Left forelimb (tissue), 1 donor: Measurements from ENCODE around the gene RGS19.
A peak's percentile ranks its signal among the peaks of the same experiment; 100 is the strongest.

Experiments
- DNase-seq: peaks from one replicate; pipeline ENCODE4 v3.0.0-alpha.2; 2018; ENCODE audit warnings: low spot score

The RGS19 gene

DNA sequence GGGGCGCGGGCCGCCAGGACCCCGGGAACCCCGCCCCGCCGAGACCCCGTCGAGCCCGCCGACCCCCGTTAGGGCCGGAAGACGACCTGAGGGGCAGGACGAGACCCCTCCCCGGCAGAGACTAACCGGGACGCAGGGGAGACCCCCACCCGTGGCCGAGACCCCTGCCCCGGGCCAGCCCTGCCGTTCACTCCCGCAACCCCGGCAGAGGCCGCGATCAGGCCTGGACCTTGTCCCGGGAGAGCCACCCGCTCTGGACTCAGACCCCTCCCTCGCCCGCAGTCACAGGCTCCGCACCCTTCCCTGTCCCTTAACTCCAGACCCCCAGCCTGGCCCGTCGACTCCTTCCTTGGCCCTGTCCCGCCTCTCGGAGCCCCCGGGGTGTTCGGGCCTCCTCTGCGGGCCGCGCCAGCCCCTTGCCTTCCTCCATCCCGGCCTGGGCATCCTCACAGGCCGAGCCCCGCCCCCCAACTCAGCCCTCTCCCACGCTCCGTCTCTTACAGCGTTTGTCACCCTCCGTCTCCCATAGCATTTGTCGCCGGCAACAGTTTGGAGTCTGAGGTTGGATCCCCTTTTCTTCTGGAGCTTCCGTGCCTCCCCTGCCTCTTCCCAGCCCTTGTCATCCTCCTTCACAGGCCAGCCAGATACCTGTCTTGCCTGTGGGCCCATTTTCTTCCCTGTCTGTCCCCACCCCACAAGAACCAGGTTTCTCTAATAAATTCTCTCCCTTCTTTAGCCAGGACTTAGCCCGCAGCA is 15.8 kb downstream of the RGS19 start:
- no peak for DNase-seq

DNA sequence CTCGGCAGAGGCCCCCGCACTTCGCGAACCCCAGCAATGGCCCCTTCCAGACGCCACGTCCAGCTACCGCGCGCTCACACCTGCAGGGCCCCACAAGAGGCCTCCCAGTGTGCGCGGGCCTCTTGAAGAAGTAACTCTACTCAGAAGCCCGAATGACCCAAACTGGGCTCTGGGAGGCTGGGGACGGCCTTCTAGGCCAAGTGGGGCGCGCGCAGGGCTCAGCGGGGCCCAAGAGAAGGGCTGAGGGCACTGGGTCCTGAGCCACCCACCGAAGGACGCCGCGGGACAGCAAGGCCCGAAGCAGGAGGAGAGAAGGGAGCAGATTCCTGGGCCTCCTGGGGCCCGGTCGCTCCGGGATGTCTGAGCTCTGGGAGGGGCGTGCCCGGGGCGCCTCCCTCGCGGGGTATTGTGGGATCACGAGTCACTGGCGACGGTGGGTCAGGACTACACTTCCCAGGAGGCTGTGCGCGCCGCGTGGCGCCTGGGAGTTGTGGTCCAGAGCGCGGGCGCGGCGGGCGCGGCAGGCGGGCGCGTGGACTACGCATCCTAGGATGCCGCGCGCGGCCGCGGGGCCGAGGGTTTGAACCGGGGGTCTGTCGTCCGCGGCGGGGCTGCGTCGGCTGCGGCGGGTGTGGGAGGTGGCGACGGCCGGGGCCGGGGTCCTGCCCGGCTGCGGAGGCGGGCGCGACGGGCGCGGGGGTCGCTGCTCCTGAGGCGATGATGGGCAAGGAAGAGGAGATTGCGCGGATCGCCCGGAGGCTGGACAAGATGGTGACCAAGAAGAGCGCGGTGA is 16.5 kb downstream of the RGS19 start, which contains the start of gene TCEA2:
TCEA2 (plus strand) TSS at position 603 of the 793 bp plus-strand sequence; CDS start at position 718, 115 bp downstream.
- DNase-seq, result peak; percentile 98

GRCh38 chr20:64062276-64062595 is 17.1 kb downstream of the RGS19 start:
- DNase-seq, result no peak

GRCh38 chr20:64058536-64058935 is 20.8 kb downstream of the RGS19 start:
- no peak for DNase-seq

- peak; percentile 84 for DNase-seq
These were observed 21.5 kb downstream of the RGS19 start for GRCh38 chr20:64057628-64058498.

GRCh38 chr20:64056889-64057627 is 22.3 kb downstream of the RGS19 start:
- no peak for DNase-seq

GRCh38 chr20:64056639-64056888 is 22.8 kb downstream of the RGS19 start:
- DNase-seq, result no peak

DNA sequence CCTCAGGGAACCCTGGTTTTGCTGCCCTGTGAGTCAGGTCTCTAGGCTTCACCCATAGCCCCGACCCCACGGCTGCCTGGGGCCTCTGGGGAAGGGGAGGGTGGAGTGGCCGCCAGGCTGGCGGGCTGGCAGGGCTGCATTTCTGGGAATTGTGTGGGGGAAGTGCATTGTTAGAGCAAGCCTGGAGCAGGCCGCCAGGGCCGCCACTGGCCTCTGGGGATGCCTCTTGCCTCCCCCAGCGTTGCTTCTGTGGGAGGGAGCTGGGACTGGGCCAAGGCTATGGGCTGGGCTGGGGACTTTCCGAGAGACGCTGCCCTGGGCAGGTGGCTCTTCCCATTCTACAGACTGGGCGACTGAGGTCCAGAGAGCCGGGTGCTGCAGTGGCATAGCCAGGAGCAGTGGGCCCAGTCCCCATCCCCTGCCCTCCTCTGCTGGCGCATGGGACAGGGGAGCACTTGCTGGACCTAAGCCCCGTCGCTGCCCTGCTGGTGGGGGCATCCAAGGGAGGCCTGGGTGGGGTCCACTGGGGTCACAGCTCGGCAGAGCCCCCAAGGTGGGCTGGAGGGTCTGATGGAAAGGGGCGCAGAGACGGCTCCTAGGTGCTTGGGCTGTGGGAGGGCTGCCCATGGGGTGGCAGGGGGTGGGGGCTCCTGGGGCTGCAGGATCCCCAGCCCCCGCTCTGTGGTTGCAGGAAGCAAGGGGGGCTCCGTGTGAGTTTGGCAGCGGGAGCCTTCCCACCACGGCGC is 23.3 kb downstream of the RGS19 start:
- no peak for DNase-seq

DNA sequence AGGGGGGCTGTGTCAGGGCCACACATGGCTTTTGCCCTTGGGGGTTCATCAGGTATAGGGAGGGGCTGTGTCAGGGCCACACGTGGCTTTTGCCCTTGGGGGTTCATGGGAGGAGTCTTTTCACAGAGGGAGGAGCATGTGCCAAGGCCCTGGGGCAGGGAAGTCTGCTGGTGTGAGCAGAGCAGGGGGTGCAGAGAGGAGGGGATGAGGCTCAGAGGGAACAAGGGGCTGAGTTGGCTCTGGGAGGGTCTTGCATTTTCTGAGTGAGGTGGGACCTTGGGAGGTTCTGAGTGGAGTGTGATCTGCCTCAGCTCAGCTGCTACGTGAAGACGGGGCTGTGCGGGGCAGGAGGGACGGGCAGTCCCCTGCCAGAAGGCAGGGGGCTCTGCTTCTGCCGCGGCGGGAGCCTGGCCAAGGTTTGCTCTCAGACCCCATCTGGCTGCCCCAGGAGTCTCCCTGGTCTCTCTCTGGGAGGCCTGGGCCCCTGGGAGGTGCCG is 23.9 kb downstream of the RGS19 start:
- DNase-seq, result no peak

DNA sequence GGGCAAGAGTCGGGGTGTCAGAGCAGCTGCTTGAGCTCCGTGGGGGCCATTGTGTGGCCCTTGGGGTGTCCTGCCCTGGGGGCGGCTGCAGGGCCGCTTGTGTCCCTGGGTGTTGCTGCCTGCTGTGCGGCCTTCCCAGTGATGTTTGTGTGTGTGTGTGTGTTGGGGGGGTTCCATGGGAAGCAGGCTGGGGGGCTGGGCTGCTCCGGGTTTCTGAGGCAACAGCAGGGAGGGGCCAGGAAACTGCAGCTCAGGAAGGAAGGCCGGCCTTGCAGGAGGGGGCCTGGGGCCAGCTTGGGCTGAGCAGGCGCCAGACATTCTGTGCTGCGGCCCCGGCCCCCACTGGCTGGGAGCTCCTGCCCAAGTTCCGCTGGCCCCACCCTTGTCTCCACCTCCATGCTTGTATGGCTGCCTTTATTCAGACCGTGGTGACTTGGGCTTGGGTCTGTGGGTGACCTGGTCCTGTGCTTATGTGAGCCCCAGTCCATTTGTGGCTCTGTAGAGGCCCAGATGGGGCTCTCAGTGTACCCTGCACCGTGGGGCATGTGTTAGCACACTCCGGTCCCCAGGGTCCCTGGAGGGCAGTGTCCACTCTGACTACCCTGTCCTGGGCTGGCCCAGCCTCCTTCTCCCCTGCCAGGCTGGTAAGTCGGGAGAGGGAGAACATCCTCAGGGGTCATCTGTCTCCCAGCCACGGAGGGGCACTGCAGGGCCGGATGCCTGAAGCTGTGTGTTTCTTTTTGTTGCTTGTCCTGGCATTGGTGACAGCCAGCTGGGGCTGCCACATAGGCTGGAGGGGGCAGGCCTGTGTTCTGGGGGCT is 25.3 kb downstream of the RGS19 start:
- peak; percentile 78 for DNase-seq

DNA sequence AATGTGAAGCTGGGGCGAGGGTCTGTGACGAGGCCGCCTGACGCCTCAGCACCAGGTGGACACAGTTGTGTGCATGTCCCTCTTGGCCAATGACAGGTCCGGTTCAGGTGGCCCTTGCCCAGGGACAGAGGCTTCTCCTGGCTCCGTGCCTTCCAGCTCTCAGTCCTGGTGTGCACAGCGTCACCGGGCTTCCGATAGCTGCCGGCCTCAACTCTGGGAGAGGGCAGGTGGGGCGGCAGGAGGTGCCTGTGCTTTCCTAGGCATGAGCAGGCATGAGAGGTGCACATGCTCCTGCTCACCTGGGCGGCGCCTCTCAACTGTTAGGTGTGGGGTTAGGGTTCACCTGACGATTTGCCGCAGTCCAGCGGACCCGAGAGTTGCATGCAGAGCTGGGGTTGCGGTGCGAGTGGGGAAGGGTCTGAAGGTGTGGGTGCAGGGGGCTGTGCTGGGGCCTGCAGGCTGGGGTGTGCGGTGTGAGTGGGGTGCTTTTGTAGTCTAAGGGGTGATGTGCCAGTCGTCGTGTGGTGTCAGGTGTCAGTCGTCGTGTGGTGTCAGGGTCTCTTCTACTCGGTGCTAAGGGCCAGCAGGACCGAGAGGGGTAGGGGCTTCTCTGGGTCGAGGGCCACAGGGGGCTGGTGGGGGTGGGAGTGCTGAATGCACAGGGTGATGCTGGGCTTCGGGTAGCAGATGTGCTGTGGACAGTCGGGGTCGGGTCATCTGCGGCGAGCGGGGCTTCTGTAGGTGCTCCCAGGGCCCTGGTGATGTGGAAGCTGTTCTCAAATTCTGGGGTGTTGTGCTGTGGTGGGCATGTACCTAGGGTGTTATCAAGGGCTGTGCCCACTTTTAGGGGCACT is 26.1 kb downstream of the RGS19 start:
- DNase-seq, result no peak

- DNase-seq, result no peak
These were observed 27.0 kb downstream of the RGS19 start for GRCh38 chr20:64052326-64052722.

DNA sequence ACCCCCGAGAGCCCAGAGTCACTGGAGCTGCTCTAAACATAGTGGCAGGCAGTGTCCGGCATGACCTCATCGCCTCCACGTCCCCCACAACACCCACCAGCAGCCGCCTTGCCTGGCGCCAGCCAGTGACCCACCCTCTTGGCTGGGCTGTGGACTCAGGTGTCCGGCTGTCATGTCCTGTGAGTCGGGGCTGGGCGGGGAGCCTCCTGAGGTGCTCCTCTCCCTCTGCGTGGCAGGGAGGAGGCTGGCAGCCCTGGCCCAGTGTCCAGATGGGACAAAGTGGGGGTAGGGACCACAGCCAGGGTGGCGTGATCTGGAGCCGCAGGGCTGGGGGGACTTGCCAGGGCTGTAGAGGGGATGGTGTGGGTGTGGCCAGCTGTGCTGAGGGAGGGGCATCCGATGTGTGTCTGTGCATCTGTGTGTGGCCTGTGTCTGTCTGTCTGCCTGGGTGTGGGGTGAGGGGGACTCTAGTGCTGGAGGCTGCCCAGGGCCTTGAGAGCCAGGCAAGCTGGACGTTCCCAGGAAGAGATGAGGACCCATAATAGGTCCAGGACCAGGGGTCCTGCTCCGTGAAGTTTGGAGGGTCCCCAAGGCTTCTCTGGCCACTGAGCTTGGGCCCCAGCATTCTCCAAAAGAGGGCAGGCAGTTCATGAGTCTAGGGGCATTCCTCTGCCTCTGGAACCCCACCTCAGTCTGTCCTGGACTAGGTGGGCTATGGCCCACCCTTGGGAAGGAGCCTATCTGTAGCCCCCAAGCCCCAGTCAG is 27.6 kb downstream of the RGS19 start:
- no peak for DNase-seq

DNA sequence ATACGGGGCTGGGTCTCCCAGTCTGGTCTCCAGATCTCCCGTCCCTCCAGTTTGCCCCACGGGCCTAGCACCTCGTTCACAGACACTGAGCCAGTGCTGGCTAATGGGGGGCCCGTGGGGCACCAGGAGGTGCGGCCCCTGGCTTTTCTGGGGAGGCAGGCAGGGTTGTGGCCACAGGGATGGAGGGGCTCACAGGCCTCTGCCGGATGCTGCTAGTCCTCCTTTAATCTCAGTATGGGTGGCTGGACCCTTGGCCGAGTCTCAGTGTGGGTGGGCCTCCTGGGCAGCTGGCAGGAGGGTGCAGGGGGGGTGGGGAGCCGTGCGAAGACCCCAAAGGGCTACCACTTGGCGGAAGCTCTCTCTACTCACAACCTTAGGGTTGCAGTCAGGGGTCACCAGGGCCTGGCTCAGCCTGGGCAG is 28.3 kb downstream of the RGS19 start:
- no peak for DNase-seq

GRCh38 chr20:64050261-64051032 is 28.9 kb downstream of the RGS19 start:
- DNase-seq, result no peak

DNA sequence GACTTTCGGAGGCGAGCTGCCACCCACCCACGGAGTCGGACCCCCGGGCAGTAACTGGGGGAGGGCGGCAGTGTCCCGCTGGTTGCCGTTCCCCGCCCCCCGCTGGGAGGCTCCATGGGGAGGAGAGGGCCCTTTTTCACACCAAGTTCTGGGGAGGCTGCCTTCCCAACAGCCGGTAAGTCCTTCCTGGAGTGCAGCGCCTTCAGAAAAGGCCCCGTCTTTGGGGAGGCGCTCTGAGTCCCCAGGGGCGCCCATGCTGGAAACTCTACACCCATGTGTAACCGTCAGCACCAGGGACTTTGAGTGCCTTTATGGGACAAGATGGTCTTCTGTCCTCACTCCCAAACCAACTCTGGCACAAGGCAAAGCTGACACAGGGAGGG is 29.4 kb downstream of the RGS19 start:
- no peak for DNase-seq

GRCh38 chr20:64049060-64049877 is 30.0 kb downstream of the RGS19 start, which contains the start of gene SOX18:
SOX18 (minus strand) TSS chr20:64049639; CDS start chr20:64049516, 123 bp downstream.
- DNase-seq, result no peak
